SK-N-SH treated with all-trans-retinoic acid at 6 μM for 48 hours (cell line): ENCODE measurements around the gene DPYSL4.

ENCODE experiments used
- ATAC-seq: fragments of 200-7000 bp; cut with Tn5 transposase; 3 replicates; pipeline ENCODE4 v1.9.1; 2020; ENCODE audit warnings: mild to moderate bottlenecking, moderate library complexity
- ARNTL ChIP-seq: fragments of 450-650 bp; formaldehyde crosslinking; IDR thresholded peaks from 2 replicates; pipeline ENCODE4 v1.5.0; 2020; ENCODE audit warnings: low read depth, mild to moderate bottlenecking, moderate library complexity, borderline replicate concordance
- BACH2 ChIP-seq: fragments of 250-450 bp; sonication (Bioruptor Pico); IDR thresholded peaks from 2 replicates; pipeline ENCODE4 v1.9.0; 2021; ENCODE audit warnings: mild to moderate bottlenecking, borderline replicate concordance
- CSDC2 ChIP-seq: fragments of 250-450 bp; sonication (Bioruptor Pico); IDR thresholded peaks from 2 replicates; pipeline ENCODE4 v1.5.0; 2020; ENCODE audit warnings: mild to moderate bottlenecking, moderate library complexity
- CSRNP3 ChIP-seq: fragments of 250-450 bp; sonication (Bioruptor Pico); IDR thresholded peaks from 2 replicates; pipeline ENCODE4 v1.5.1; 2021; ENCODE audit warnings: mild to moderate bottlenecking, moderate library complexity
- ESRRG ChIP-seq: fragments of 250-450 bp; sonication (Bioruptor Pico); IDR thresholded peaks from 2 replicates; pipeline ENCODE4 v1.6.1; 2021; ENCODE audit warnings: mild to moderate bottlenecking
- GLIS3 ChIP-seq: fragments of 250-450 bp; sonication (Bioruptor Pico); IDR thresholded peaks from 2 replicates; pipeline ENCODE4 v1.5.0; 2020; ENCODE audit warnings: mild to moderate bottlenecking, moderate library complexity
- ISL1 ChIP-seq: fragments of 250-450 bp; sonication (Bioruptor Pico); IDR thresholded peaks from 2 replicates; pipeline ENCODE4 v2.1.2; 2022; ENCODE audit warnings: mild to moderate bottlenecking, moderate library complexity
- POU6F1 ChIP-seq: fragments of 250-450 bp; sonication (Bioruptor Pico); IDR thresholded peaks from 2 replicates; pipeline ENCODE4 v1.8.0; 2021; ENCODE audit warnings: low read depth, mild to moderate bottlenecking, moderate library complexity, borderline replicate concordance
- PPARA ChIP-seq: fragments of 250-450 bp; sonication (Bioruptor Pico); IDR thresholded peaks from 2 replicates; pipeline ENCODE4 v1.5.0; 2020; ENCODE audit warnings: mild to moderate bottlenecking, borderline replicate concordance
- SNAI2 ChIP-seq: fragments of 250-450 bp; sonication (Bioruptor Pico); IDR thresholded peaks from 2 replicates; pipeline ENCODE4 v1.5.0; 2020; ENCODE audit warnings: mild to moderate bottlenecking, moderate library complexity
- TCF4 ChIP-seq: fragments of 250-450 bp; sonication (Bioruptor Pico); IDR thresholded peaks from 2 replicates; pipeline ENCODE4 v1.8.0; 2021; ENCODE audit warnings: mild to moderate bottlenecking, moderate library complexity, borderline replicate concordance
- TOX ChIP-seq: fragments of 250-450 bp; sonication (Bioruptor Pico); IDR thresholded peaks from 2 replicates; pipeline ENCODE4 v1.8.0; 2021; ENCODE audit warnings: mild to moderate bottlenecking, moderate library complexity, borderline replicate concordance
- ZC3H10 ChIP-seq: fragments of 250-450 bp; sonication (Bioruptor Pico); IDR thresholded peaks from 2 replicates; pipeline ENCODE4 v1.5.1; 2021; ENCODE audit warnings: mild to moderate bottlenecking, moderate library complexity
- ZFP30 ChIP-seq: fragments of 450-650 bp; formaldehyde crosslinking; IDR thresholded peaks from 2 replicates; pipeline ENCODE4 v1.5.0; 2022; ENCODE audit warnings: mild to moderate bottlenecking, moderate library complexity
- ZNF565 ChIP-seq: fragments of 450-650 bp; formaldehyde crosslinking; conservative IDR thresholded peaks from 2 replicates; pipeline ENCODE4 v1.5.0; 2020; ENCODE audit warnings: low read depth, mild to moderate bottlenecking, moderate library complexity
- ZNF8 ChIP-seq: fragments of 450-650 bp; formaldehyde crosslinking; IDR thresholded peaks from 2 replicates; pipeline ENCODE4 v1.5.0; 2020; ENCODE audit warnings: mild to moderate bottlenecking, moderate library complexity
- TF ChIP-seq, protein P1 (sequence below): fragments of 250-450 bp; sonication (Bioruptor Pico); IDR thresholded peaks from 2 replicates; pipeline ENCODE4 v1.5.1; 2020; ENCODE audit warnings: low read depth, mild to moderate bottlenecking, moderate library complexity
- TF ChIP-seq, protein P2 (sequence below): fragments of 250-450 bp; sonication (Bioruptor Pico); IDR thresholded peaks from 2 replicates; pipeline ENCODE4 v1.5.0; 2020; ENCODE audit warnings: mild to moderate bottlenecking, moderate library complexity

The DPYSL4 gene

GRCh38 chr10:132145521-132146185 lies 41.1 kb upstream of the DPYSL4 start:
- TF ChIP-seq ZFP30 (CRISPR knock-in tag) (no peak), CSRNP3 (CRISPR knock-in tag) (no peak), SNAI2 (CRISPR knock-in tag) (no peak), GLIS3 (CRISPR knock-in tag) (no peak)
- no peak for ATAC-seq

- ATAC-seq, result no peak
- TF ChIP-seq CSRNP3 (CRISPR knock-in tag) (no peak), TOX (CRISPR knock-in tag) (no peak), ZFP30 (CRISPR knock-in tag) (no peak), POU6F1 (no peak), GLIS3 (CRISPR knock-in tag) (no peak), ZNF8 (no peak), ESRRG (CRISPR knock-in tag) (no peak), CSDC2 (CRISPR knock-in tag) (no peak), ZC3H10 (no peak)
- TF ChIP-seq, protein P1, sequence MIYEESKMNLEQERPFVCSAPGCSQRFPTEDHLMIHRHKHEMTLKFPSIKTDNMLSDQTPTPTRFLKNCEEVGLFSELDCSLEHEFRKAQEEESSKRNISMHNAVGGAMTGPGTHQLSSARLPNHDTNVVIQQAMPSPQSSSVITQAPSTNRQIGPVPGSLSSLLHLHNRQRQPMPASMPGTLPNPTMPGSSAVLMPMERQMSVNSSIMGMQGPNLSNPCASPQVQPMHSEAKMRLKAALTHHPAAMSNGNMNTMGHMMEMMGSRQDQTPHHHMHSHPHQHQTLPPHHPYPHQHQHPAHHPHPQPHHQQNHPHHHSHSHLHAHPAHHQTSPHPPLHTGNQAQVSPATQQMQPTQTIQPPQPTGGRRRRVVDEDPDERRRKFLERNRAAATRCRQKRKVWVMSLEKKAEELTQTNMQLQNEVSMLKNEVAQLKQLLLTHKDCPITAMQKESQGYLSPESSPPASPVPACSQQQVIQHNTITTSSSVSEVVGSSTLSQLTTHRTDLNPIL (CRISPR knock-in tag), result no peak
- TF ChIP-seq, protein P2, sequence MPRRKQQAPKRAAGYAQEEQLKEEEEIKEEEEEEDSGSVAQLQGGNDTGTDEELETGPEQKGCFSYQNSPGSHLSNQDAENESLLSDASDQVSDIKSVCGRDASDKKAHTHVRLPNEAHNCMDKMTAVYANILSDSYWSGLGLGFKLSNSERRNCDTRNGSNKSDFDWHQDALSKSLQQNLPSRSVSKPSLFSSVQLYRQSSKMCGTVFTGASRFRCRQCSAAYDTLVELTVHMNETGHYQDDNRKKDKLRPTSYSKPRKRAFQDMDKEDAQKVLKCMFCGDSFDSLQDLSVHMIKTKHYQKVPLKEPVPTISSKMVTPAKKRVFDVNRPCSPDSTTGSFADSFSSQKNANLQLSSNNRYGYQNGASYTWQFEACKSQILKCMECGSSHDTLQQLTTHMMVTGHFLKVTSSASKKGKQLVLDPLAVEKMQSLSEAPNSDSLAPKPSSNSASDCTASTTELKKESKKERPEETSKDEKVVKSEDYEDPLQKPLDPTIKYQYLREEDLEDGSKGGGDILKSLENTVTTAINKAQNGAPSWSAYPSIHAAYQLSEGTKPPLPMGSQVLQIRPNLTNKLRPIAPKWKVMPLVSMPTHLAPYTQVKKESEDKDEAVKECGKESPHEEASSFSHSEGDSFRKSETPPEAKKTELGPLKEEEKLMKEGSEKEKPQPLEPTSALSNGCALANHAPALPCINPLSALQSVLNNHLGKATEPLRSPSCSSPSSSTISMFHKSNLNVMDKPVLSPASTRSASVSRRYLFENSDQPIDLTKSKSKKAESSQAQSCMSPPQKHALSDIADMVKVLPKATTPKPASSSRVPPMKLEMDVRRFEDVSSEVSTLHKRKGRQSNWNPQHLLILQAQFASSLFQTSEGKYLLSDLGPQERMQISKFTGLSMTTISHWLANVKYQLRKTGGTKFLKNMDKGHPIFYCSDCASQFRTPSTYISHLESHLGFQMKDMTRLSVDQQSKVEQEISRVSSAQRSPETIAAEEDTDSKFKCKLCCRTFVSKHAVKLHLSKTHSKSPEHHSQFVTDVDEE (CRISPR knock-in tag), result no peak
Measured at GRCh38 chr10:132146271-132146671, 40.5 kb upstream of the DPYSL4 start.

DNA sequence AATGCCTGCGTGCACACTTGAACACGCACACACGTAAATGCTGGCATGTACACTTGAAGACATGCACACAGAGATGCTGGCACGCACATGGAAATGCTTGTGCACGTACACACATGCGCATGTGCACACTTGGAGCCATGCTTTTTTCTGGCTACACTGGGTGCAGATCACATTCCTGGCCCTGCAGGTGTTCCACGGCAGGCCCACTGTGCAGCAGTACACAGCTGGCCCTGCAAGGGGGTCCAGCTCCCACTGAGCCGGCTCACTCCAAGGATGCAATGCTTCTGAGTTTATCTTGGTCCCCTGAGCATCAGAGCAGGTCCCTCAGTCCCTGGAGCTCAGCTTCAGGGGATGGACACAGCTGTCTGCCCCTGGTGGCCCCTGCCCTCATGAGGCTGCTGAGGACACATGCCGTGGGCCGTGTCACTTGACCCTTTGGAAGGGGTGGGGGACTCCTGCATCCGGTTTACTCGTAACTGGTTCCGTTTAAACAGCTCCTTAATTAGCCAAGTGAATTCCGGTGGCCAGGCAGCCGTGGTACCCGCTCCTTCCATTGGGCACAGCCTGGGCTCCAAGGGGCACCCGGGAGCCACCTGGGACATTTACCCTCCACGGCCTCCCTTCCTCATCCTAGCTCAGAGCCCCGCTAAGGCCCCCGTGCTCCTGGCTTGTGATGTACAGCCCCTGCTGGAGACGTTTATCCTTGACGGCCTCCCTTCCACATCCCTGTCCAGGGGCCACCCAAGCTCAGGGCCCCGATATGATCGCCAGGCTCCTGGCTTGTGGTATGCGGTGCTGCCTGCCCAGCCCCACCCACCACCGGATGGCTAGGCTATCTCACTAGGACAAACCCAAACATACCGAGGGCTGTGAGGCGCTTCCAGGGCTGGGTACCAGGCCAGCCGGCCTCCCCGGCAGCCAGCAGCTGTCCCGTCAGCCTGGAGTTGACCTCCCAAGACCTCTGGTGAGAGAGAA lies 39.5 kb upstream of the DPYSL4 start:
- no peak for TF ChIP-seq ZFP30 (CRISPR knock-in tag)
- no peak for TF ChIP-seq PPARA (CRISPR knock-in tag)
- TF ChIP-seq ARNTL, result no peak
- no peak for TF ChIP-seq TCF4
- TF ChIP-seq GLIS3 (CRISPR knock-in tag), result no peak
- no peak for TF ChIP-seq ESRRG (CRISPR knock-in tag)
- TF ChIP-seq ISL1 (CRISPR knock-in tag), result no peak
- TF ChIP-seq, protein P1 (CRISPR knock-in tag), result no peak
- no peak for TF ChIP-seq ZC3H10
- TF ChIP-seq SNAI2 (CRISPR knock-in tag), result no peak
- TF ChIP-seq ZNF565 (CRISPR knock-in tag), result no peak
- TF ChIP-seq BACH2 (CRISPR knock-in tag), result no peak
- no peak for ATAC-seq
